ENCODE data around the gene TFAP2C. TPM values are rescaled to one million over a fixed set of nuclear protein-coding genes. Genes with fewer than 3 reads are reported as not detected.

TFAP2C gene
- total RNA-seq, 1 experiment from 2014 or later: 2.8 TPM

DNA sequence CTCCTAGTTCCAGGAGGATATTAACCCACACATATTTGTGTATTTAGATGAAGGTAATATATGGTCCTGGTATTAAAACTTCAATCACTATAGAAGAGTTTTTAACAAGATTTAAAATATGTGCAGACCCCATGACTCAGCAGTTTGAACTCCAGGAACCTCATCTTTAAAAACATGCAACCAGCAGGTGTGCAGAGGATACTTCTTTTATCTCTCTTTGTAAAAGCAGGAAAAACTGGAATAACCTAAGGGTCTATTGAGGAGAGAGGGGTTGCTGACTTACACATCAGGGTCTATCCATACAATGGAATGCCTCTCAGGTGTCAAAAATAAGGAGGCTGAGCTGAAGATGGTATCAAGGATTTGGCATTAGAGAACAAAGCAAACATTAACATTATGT is 36.9 kb upstream of the TFAP2C start:
- intact Hi-C loops (cut with micrococcal nuclease; ENCODE audit: unreplicated experiment): no loop called here
- ChIA-PET POLR2A (no interaction called here), CTCF (no interaction called here)
- no peaks in the 10 kb centered on the region for H3K4me1 ChIP-seq (ENCODE audit: control insufficient read depth, insufficient read depth, low read length)
- in situ Hi-C loops (cut with HindIII; ENCODE audit: low pct_unique_long_range_greater_than_20kb, low sequenced_read_pairs): no loop called here
- DNase-seq (ENCODE audit: low read depth, low spot score) (no peak), ATAC-seq (no peak)
- H3K4me3 ChIP-seq (ENCODE audit: low read depth in 2 of 2, low read length in 2 of 2): no peak overlapping the region
- no peaks in the 10 kb centered on the region for H3K27me3 ChIP-seq (ENCODE audit: control insufficient read depth, insufficient read depth, low read length)
- H3K9me3 ChIP-seq (ENCODE audit: control insufficient read depth, insufficient read depth, low read depth, low read length): no peaks in the 10 kb centered on the region
- no peak overlapping the region for H3K27ac ChIP-seq (ENCODE audit: low read length)
- H3K36me3 ChIP-seq (ENCODE audit: control insufficient read depth, insufficient read depth, low read length): no peaks in the 10 kb centered on the region
- no TSS peak for BruUV-seq (replicated peaks)
- TF ChIP-seq TCF7L2 (IDR thresholded peaks at IDR 0.05; ENCODE audit: low read depth, low read length): no peak
- no peak for TF ChIP-seq POLR2AphosphoS5 (IDR thresholded peaks at IDR 0.05; ENCODE audit: low read depth, low read length)
- no peak for TF ChIP-seq REST (IDR thresholded peaks at IDR 0.05; ENCODE audit: insufficient read depth in 1 of 2, low read depth in 2 of 2, low read length in 1 of 2)
- TF ChIP-seq SIN3A (IDR thresholded peaks at IDR 0.05; ENCODE audit: borderline replicate concordance, insufficient read depth, low read depth, low read length): no peak
- no peak for TF ChIP-seq CTCF (IDR thresholded peaks at IDR 0.05)

DNA sequence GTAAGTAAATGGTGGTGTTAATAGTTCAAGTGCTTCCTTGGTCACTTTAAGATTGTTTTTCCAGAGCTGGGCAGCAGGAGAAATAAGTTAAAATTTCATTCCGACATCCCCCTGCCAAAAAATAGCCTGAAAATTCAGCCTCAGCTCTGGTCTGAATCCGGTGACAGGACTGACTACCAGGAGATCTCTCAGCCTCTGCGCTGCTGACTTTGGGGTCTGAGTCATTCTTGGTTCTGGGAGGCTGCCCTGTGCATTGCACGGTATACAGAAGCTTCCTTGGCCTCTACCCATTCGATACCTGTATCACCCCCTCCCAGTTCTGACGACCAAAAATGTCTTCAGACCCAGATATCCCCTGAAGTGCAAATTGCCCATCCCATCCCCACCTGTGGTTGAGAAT is 36.3 kb upstream of the TFAP2C start:
- Histone ChIP-seq H3K9me3 (ENCODE audit: control insufficient read depth, insufficient read depth, low read depth, low read length) (no peaks in the 10 kb centered on the region), H3K4me3 (ENCODE audit: low read depth in 2 of 2, low read length in 2 of 2) (no peak overlapping the region), H3K27me3 (ENCODE audit: control insufficient read depth, insufficient read depth, low read length) (no peaks in the 10 kb centered on the region), H3K27ac (ENCODE audit: low read length) (no peak overlapping the region), H3K4me1 (ENCODE audit: control insufficient read depth, insufficient read depth, low read length) (no peaks in the 10 kb centered on the region), H3K36me3 (ENCODE audit: control insufficient read depth, insufficient read depth, low read length) (no peaks in the 10 kb centered on the region)
- ChIA-PET CTCF (no interaction called here), POLR2A (no interaction called here)
- TF ChIP-seq REST (IDR thresholded peaks at IDR 0.05; ENCODE audit: insufficient read depth in 1 of 2, low read depth in 2 of 2, low read length in 1 of 2): no peak
- BruUV-seq (replicated peaks): no TSS peak
- in situ Hi-C loops (cut with HindIII; ENCODE audit: low pct_unique_long_range_greater_than_20kb, low sequenced_read_pairs) (no loop called here), intact Hi-C loops (cut with micrococcal nuclease; ENCODE audit: unreplicated experiment) (no loop called here)
- ATAC-seq: no peak
- no peak for DNase-seq (ENCODE audit: low read depth, low spot score)
